GM18505 (cell line): ENCODE measurements around the gene PCDHB3.
"Not testable (repeated sequence)": the region's sequence is repeated elsewhere in the genome, so short reads cannot be mapped to it uniquely, and the experiment has no call there.

ENCODE experiments used
- ATAC-seq: cut with Tn5 transposase; IDR thresholded peaks from one replicate; pipeline ENCODE4 v1.9.1; 2021; ENCODE audit not compliant: unreplicated experiment
- POLR2A ChIP-seq: IDR thresholded peaks from 4 replicates; pipeline ENCODE4 v1.6.1; 2011; ENCODE audit warnings: borderline replicate concordance; ENCODE audit not compliant: insufficient read depth, insufficient read length; ENCODE audit errors: extremely low read depth

The PCDHB3 gene

GRCh38 chr5:141119250-141119649 lies 19.0 kb downstream of the PCDHB3 start:
- ATAC-seq = no peak
- no peak for TF ChIP-seq POLR2A

GRCh38 chr5:141121563-141121962 lies 21.3 kb downstream of the PCDHB3 start, which contains the start of gene PCDHB4:
TSS of gene PCDHB4 (plus strand) at chr5:141121818. CDS start at chr5:141121999, 181 bp downstream.
- no peak for ATAC-seq
- no peak for TF ChIP-seq POLR2A

DNA sequence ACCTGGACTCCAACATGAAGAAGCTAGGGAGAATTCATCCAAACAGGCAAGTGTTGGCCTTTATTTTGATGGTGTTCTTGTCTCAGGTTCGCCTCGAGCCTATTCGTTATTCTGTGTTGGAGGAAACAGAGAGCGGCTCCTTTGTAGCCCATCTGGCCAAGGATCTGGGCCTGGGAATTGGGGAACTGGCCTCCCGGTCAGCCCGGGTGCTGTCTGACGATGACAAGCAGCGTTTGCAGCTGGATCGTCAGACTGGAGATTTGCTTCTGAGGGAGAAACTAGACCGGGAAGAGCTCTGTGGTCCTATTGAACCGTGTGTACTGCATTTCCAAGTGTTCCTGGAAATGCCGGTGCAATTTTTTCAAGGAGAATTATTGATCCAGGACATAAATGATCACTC lies 21.7 kb downstream of the PCDHB3 start:
- ATAC-seq = no peak
- TF ChIP-seq POLR2A = no peak

- not testable (repeated sequence) for ATAC-seq
Measured at GRCh38 chr5:141123396-141124135, 23.3 kb downstream of the PCDHB3 start.

GRCh38 chr5:141127305-141127704 lies 27.0 kb downstream of the PCDHB3 start:
- TF ChIP-seq POLR2A = no peak

DNA sequence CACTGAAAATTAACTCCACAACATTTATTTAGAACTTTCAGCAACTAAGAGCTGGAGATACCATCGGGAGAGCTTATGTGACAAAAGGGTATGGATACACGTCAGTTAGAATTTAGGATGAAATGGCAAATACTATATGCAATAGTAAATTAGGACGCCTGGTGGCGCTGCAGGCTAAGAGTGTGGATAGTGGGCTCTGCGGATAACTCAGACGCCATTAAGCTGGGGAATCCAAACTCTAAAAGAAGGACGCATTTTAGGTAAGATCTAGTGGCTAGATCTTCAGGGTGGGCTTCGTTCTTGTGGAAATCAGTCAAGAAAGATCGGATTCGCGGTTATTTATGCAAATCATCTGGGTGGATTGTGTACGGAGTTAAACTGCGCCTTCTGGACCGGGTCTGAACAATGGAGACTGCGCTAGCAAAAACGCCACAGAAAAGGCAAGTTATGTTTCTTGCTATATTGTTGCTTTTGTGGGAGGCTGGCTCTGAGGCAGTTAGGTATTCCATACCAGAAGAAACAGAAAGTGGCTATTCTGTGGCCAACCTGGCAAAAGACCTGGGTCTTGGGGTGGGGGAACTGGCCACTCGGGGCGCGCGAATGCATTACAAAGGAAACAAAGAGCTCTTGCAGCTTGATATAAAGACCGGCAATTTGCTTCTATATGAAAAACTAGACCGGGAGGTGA lies 34.9 kb downstream of the PCDHB3 start, which contains the start of gene PCDHB5:
TSS of gene PCDHB5 (plus strand) at position 177 of the 688 bp plus-strand sequence. CDS start at position 406, 229 bp downstream.
- ATAC-seq = no peak
- no peak for TF ChIP-seq POLR2A

More at GRCh38 chr5:141127305-141127704, 27.0 kb downstream of the PCDHB3 start:
- ATAC-seq = no peak

- ATAC-seq = no peak
- no peak for TF ChIP-seq POLR2A
Measured at GRCh38 chr5:141135718-141136266, 35.5 kb downstream of the PCDHB3 start.

DNA sequence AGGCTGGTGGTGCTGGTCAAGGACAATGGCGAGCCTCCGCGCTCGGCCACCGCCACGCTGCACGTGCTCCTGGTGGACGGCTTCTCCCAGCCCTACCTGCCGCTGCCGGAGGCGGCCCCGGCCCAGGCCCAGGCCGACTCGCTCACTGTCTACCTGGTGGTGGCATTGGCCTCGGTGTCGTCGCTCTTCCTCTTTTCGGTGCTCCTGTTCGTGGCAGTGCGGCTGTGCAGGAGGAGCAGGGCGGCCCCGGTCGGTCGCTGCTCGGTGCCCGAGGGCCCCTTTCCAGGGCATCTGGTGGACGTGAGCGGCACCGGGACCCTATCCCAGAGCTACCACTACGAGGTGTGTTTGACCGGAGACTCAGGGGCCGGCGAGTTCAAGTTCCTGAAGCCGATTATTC lies 37.1 kb downstream of the PCDHB3 start:
- ATAC-seq = not testable (repeated sequence)

DNA sequence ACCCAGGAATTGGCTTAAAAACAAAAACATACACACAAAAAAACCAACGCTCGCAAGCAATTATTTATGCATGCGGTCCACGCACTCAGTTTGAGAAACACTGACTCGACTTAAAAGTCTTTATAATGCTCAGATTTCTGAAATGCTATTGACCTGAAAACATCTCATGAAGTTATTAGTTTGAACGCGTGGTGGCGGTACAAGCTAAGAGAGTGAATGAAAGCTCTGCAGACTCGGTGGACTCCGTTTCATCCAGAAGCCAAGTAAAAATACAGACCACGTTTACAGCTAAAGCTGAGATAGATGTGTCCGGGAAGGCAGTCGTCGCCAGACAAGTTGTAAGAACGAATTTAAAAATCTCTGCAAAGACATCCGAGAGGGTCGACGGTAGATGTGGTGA lies 49.5 kb downstream of the PCDHB3 start, which contains the start of gene PCDHB6:
TSS of gene PCDHB6 (plus strand) at position 246 of the 400 bp plus-strand sequence. CDS start 201 bp downstream, outside the sequence.
- TF ChIP-seq POLR2A = no peak
- no peak for ATAC-seq

GRCh38 chr5:141150224-141150992 lies 50.1 kb downstream of the PCDHB3 start:
- TF ChIP-seq POLR2A = no peak
- no peak for ATAC-seq

- TF ChIP-seq POLR2A = no peak
- no peak for ATAC-seq
Measured at GRCh38 chr5:141150993-141151325, 50.7 kb downstream of the PCDHB3 start.

GRCh38 chr5:141151632-141152031 lies 51.4 kb downstream of the PCDHB3 start:
- ATAC-seq = not testable (repeated sequence)

DNA sequence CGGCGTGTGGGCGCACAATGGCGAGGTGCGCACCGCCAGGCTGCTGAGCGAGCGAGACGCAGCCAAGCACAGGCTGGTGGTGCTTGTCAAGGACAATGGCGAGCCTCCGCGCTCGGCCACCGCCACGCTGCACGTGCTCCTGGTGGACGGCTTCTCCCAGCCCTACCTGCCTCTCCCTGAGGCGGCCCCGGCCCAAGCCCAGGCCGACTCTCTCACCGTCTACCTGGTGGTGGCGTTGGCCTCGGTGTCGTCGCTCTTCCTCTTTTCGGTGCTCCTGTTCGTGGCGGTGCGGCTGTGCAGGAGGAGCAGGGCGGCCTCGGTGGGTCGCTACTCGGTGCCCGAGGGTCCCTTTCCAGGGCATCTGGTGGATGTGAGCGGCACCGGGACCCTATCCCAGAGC lies 51.8 kb downstream of the PCDHB3 start:
- ATAC-seq = not testable (repeated sequence)
